Esophagus muscularis mucosa (tissue), 4 donors: ENCODE results near the gene HSPB2. TPM values are rescaled to one million over a fixed set of nuclear protein-coding genes. Genes with fewer than 3 reads are reported as not detected.

ENCODE experiments used
- DNase-seq: peaks from one replicate; pipeline ENCODE4 v3.0.0-alpha.2; 2017; ENCODE audit errors: extremely low spot score
- H3K27ac ChIP-seq, 4 donors: fragments of 200-600 bp; sonication (generic); replicated peaks in 1 of 4; 1 replicate in 3 of 4; 2 replicates in 1 of 4; pipeline ENCODE4 v1.5.1; 2016 to 2019; ENCODE audit warnings: mild to moderate bottlenecking in 1 of 4
- H3K27me3 ChIP-seq, 4 donors: fragments of 200-600 bp; sonication (generic); one replicate each; pipeline versions ENCODE4 v1.5.1 to v1.6.0; 2016 to 2019
- H3K36me3 ChIP-seq, 4 donors: fragments of 200-600 bp; sonication (generic); one replicate each; pipeline ENCODE4 v1.5.1; 2016 to 2019
- H3K4me1 ChIP-seq, 4 donors: fragments of 200-600 bp; sonication (generic); one replicate each; pipeline ENCODE4 v1.5.1; 2016 to 2019
- H3K4me3 ChIP-seq, 4 donors: fragments of 200-600 bp; sonication (generic); 1 replicate in 2 of 4; 2 replicates in 2 of 4; pipeline ENCODE4 v1.5.1; 2016 to 2019; ENCODE audit warnings: mild to moderate bottlenecking in 4 of 4, moderate library complexity in 1 of 4
- H3K9me3 ChIP-seq, 4 donors: fragments of 200-600 bp; sonication (generic); 1 replicate in 3 of 4; 2 replicates in 1 of 4; pipeline ENCODE4 v1.5.1; 2016 to 2019
- CTCF ChIP-seq, 3 experiments: fragments of 200-600 bp in 2 of 3; fragments of 450-650 bp in 1 of 3; sonication (generic) in 2 of 3; IDR thresholded peaks; one replicate each; pipeline ENCODE4 v1.5.1; 2017 to 2019; ENCODE audit warnings: antibody characterized with exemption in 3 of 3, mild to moderate bottlenecking in 2 of 3, moderate library complexity in 1 of 3
- EP300 ChIP-seq: sonication (generic); formaldehyde crosslinking; IDR thresholded peaks from one replicate; pipeline ENCODE4 v1.6.1; 2017; ENCODE audit warnings: antibody characterized with exemption
- POLR2A ChIP-seq: fragments of 450-650 bp; IDR thresholded peaks from one replicate; pipeline ENCODE4 v1.6.1; 2017; ENCODE audit warnings: antibody characterized with exemption, moderate library complexity, mild to moderate bottlenecking, low read depth
- POLR2AphosphoS5 ChIP-seq, 2 donors: sonication (generic); formaldehyde crosslinking; IDR thresholded peaks; one replicate each; pipeline ENCODE4 v1.6.1; 2017; ENCODE audit warnings: antibody characterized with exemption in 2 of 2
- WGBS: methylation state at CpG from one replicate; pipeline ENCODE4 v1.1.5; 2018; 5-methylcytosine and 5-hydroxymethylcytosine counted together
- intact Hi-C: fragments of 100-400 bp; cut with DNase I; formaldehyde crosslinking; loops from one replicate; pipeline ENCODE4 v1.15.1; 2023
- small RNA-seq, 3 donors: library from RNA; depleted of rRNA; stranded (forward); fragments of <200 nt; gene quantifications; one replicate each; pipeline ENCODE3, GENCODE V24; 2016
- total RNA-seq, 4 donors: library from RNA; depleted of rRNA; stranded (reverse); fragments of >200 nt; gene quantifications; one replicate each; pipeline versions ENCODE4 v1.1.0 to v1.2.1, GENCODE V29; 2016

The HSPB2 gene
- total RNA-seq, 4 donors from 2014 or later, result 1.2 to 4.0 (median 2.4) TPM

GRCh38 chr11:111961389-111962300, 49.1 kb downstream of the HSPB2 start:
- no peak overlapping the region for H3K27ac ChIP-seq
- peaks cover 0 to 3% (median 0%) of the 10 kb centered on the region in 4 donors for H3K4me1 ChIP-seq
- TF ChIP-seq POLR2AphosphoS5 (IDR thresholded peaks at IDR 0.05), result no peak
- TF ChIP-seq EP300, result no peak
- TF ChIP-seq CTCF (IDR thresholded peaks at IDR 0.05), result no peak
- TF ChIP-seq POLR2A, result no peak
- no peaks in the 10 kb centered on the region for H3K9me3 ChIP-seq
- WGBS, result 86% methylated on average over 6 of the region's 6 CpGs
- H3K36me3 ChIP-seq, result peaks cover 0 to 18% (median 2%) of the 10 kb centered on the region in 4 donors
- no peak overlapping the region for H3K4me3 ChIP-seq
- intact Hi-C loops, result no loop called here
- H3K27me3 ChIP-seq, result no peaks in the 10 kb centered on the region
- DNase-seq, result no peak

Small RNA genes lying within 50 kb of the gene (small RNA-seq; reads per million reads assigned to genes)
- 0 reads per million in 3 donors for gene C11orf52
- 0 reads per million in 3 donors for gene GNG5P3
- gene RNA5SP351, result 0 reads per million in 3 donors
- 0 to 0.67 (median 0) reads per million in 3 donors for gene RPL37AP8

Other genes starting within 250 kb of the HSPB2 start
- gene PPP2R1B, start 146.3 kb upstream of the HSPB2 start, total RNA-seq, result 10 to 100 TPM in 2 of 4 donors, 1 to 10 TPM in 2; 9.6 to 12.8 (median 10.5) TPM
- 10 to 100 TPM; 18.4 to 24.1 (median 22.1) TPM for gene ALG9, start 41.2 kb upstream of the HSPB2 start, total RNA-seq
- under 1 TPM; 0.83 to 0.92 (median 0.84) TPM for gene FDXACB1, start 33.6 kb upstream of the HSPB2 start, total RNA-seq
- gene CFAP68, start 33.2 kb upstream of the HSPB2 start, total RNA-seq, result 10 to 100 TPM in 3 of 4 donors, 1 to 10 TPM in 1; 8.7 to 21.7 (median 19.9) TPM
- gene CRYAB, start 964 bp upstream of the HSPB2 start, total RNA-seq, result 100 to 1,000 TPM; 315 to 493 (median 382) TPM
- gene C11orf52, start 6.2 kb downstream of the HSPB2 start, total RNA-seq, result 1 to 10 TPM; 1.8 to 6.9 (median 2.9) TPM
- gene DIXDC1, start 24.6 kb downstream of the HSPB2 start, total RNA-seq, result 100 to 1,000 TPM; 101 to 168 (median 122) TPM
- 10 to 100 TPM; 27.2 to 32.4 (median 29.4) TPM for gene DLAT, start 112.7 kb downstream of the HSPB2 start, total RNA-seq
- gene PIH1D2, start 161.3 kb downstream of the HSPB2 start, total RNA-seq, result 1 to 10 TPM in 2 of 4 donors, under 1 TPM in 2; 0.83 to 1.5 (median 1.1) TPM
- 10 to 100 TPM; 13.7 to 20.4 (median 16.1) TPM for gene NKAPD1, start 161.6 kb downstream of the HSPB2 start, total RNA-seq
- 10 to 100 TPM; 27.8 to 57.7 (median 30.9) TPM for gene TIMM8B, start 174.0 kb downstream of the HSPB2 start, total RNA-seq
- 100 to 1,000 TPM; 112 to 148 (median 128) TPM for gene SDHD, start 174.1 kb downstream of the HSPB2 start, total RNA-seq